Trophoblast cell (in vitro differentiated cells and primary cell): ENCODE results near the gene TMEM45A.
"Not testable (repeated sequence)": the region's sequence is repeated elsewhere in the genome, so short reads cannot be mapped to it uniquely, and the experiment has no call there.

Experiments
- DNase-seq, 2 donors: peaks; one replicate each; pipeline ENCODE4 v3.0.0-alpha.2; 2016
- H2AFZ ChIP-seq: 2 replicates; pipeline ENCODE4 v1.6.1; 2013; ENCODE audit warnings: low read length, moderate library complexity, mild to moderate bottlenecking; ENCODE audit not compliant: insufficient read depth, poor library complexity
- H2AK5ac ChIP-seq: 2 replicates; pipeline ENCODE4 v1.6.1; 2013; ENCODE audit warnings: mild to moderate bottlenecking, low read length
- H2BK120ac ChIP-seq: 2 replicates; pipeline ENCODE4 v1.6.1; 2013; ENCODE audit warnings: low read length, mild to moderate bottlenecking, moderate library complexity; ENCODE audit not compliant: insufficient read depth, poor library complexity
- H2BK12ac ChIP-seq: 2 replicates; pipeline ENCODE4 v1.6.1; 2013; ENCODE audit warnings: mild to moderate bottlenecking, low read length, moderate library complexity
- H2BK5ac ChIP-seq: 2 replicates; pipeline ENCODE4 v1.6.1; 2013; ENCODE audit warnings: low read length, low read depth, moderate library complexity, mild to moderate bottlenecking; ENCODE audit not compliant: poor library complexity
- H3K14ac ChIP-seq: 2 replicates; pipeline ENCODE4 v1.6.1; 2013; ENCODE audit warnings: mild to moderate bottlenecking, low read length
- H3K18ac ChIP-seq: 2 replicates; pipeline ENCODE4 v1.6.1; 2013; ENCODE audit warnings: mild to moderate bottlenecking, low read length
- H3K23ac ChIP-seq: 2 replicates; pipeline ENCODE4 v1.6.1; 2013; ENCODE audit warnings: low read length
- H3K27ac ChIP-seq: 2 replicates; pipeline ENCODE4 v1.5.1; 2013; ENCODE audit warnings: low read depth, mild to moderate bottlenecking, inconsistent platforms, low read length, moderate library complexity
- H3K27me3 ChIP-seq: 2 replicates; pipeline ENCODE4 v1.6.1; 2013; ENCODE audit warnings: inconsistent platforms, mild to moderate bottlenecking, low read length, moderate library complexity; ENCODE audit not compliant: insufficient read depth
- H3K36me3 ChIP-seq, 2 experiments: 1 replicate in 1 of 2; 2 replicates in 1 of 2; pipeline ENCODE4 v1.6.1; 2013; ENCODE audit warnings: low read length in 2 of 2, mild to moderate bottlenecking in 2 of 2, moderate library complexity in 1 of 2; ENCODE audit not compliant: insufficient read depth in 2 of 2, control insufficient read depth in 1 of 2
- H3K4ac ChIP-seq: 2 replicates; pipeline ENCODE4 v1.6.1; 2013; ENCODE audit warnings: low read depth, mild to moderate bottlenecking, low read length, moderate library complexity
- H3K4me1 ChIP-seq, 2 experiments: 1 replicate in 1 of 2; 2 replicates in 1 of 2; pipeline ENCODE4 v1.6.1; 2013; ENCODE audit warnings: low read length in 2 of 2, mild to moderate bottlenecking in 2 of 2, moderate library complexity in 1 of 2; ENCODE audit not compliant: insufficient read depth in 2 of 2, control insufficient read depth in 1 of 2
- H3K4me2 ChIP-seq: 2 replicates; pipeline ENCODE4 v1.6.1; 2013; ENCODE audit warnings: inconsistent platforms, mild to moderate bottlenecking, low read length, moderate library complexity
- H3K4me3 ChIP-seq: 2 replicates; pipeline ENCODE4 v1.5.1; 2013; ENCODE audit warnings: mild to moderate bottlenecking, low read depth, low read length, inconsistent platforms
- H3K79me1 ChIP-seq: one replicate; pipeline ENCODE4 v1.6.1; 2013; ENCODE audit warnings: low read length
- H3K79me2 ChIP-seq: 2 replicates; pipeline ENCODE4 v1.6.1; 2013; ENCODE audit warnings: low read length, mild to moderate bottlenecking; ENCODE audit not compliant: control insufficient read depth, insufficient read depth, poor library complexity
- H3K9ac ChIP-seq: 2 replicates; pipeline ENCODE4 v1.6.1; 2013; ENCODE audit warnings: mild to moderate bottlenecking, low read length
- H3K9me3 ChIP-seq: 2 replicates; pipeline ENCODE4 v1.6.1; 2013; ENCODE audit warnings: low read depth, mild to moderate bottlenecking, control low read depth, inconsistent platforms, low read length; ENCODE audit not compliant: insufficient read depth
- H4K12ac ChIP-seq: 2 replicates; pipeline ENCODE4 v1.6.1; 2013; ENCODE audit warnings: low read depth, mild to moderate bottlenecking, low read length, moderate library complexity
- H4K8ac ChIP-seq: 2 replicates; pipeline ENCODE4 v1.6.1; 2013; ENCODE audit warnings: low read depth, mild to moderate bottlenecking, low read length, moderate library complexity
- H4K91ac ChIP-seq: one replicate; pipeline ENCODE4 v1.6.1; 2013; ENCODE audit warnings: low read depth, mild to moderate bottlenecking, low read length, moderate library complexity
- WGBS: extraction: QIAGEN DNeasy Blood & Tissue Kit; methylation state at CpG from one replicate; pipeline ENCODE4 v1.1.7; 2013; ENCODE audit warnings: missing lambda C conversion rate; ENCODE audit not compliant: insufficient read length, insufficient coverage; ENCODE audit errors: extremely low coverage; 5-methylcytosine and 5-hydroxymethylcytosine counted together

Gene TMEM45A

GRCh38 chr3:100506355-100506754 lies 13.9 kb downstream of the TMEM45A start:
- Histone ChIP-seq H2BK5ac (no peak overlapping the region), H3K9me3 (no peaks in the 10 kb centered on the region), H3K4me1 (no peaks in the 10 kb centered on the region), H3K4ac (no peak overlapping the region), H4K91ac (no peak overlapping the region), H4K8ac (no peak overlapping the region), H2AK5ac (no peak overlapping the region), H3K23ac (no peak overlapping the region), H4K12ac (no peak overlapping the region), H3K79me2 (no peaks in the 10 kb centered on the region), H3K9ac (no peak overlapping the region), H2AFZ (no peak overlapping the region), H3K4me2 (no peak overlapping the region), H3K79me1 (no peaks in the 10 kb centered on the region), H3K27ac (no peak overlapping the region), H3K4me3 (no peak overlapping the region), H3K27me3 (no peaks in the 10 kb centered on the region), H3K18ac (no peak overlapping the region), H2BK120ac (no peak overlapping the region), H3K14ac (no peak overlapping the region), H3K36me3 (no peaks in the 10 kb centered on the region), H2BK12ac (no peak overlapping the region)
- no peak for DNase-seq
- no CpG with 5 or more reads among the region's 2 CpGs for WGBS

- DNase-seq, H3K36me3 ChIP-seq, H4K12ac ChIP-seq, H3K27ac ChIP-seq, H2BK5ac ChIP-seq, H3K23ac ChIP-seq, H3K27me3 ChIP-seq, H3K9ac ChIP-seq, H3K4me3 ChIP-seq, H3K14ac ChIP-seq, H3K79me1 ChIP-seq, H4K8ac ChIP-seq, H2BK120ac ChIP-seq, H2AFZ ChIP-seq, H2AK5ac ChIP-seq, H3K4ac ChIP-seq, H4K91ac ChIP-seq, H3K18ac ChIP-seq, H2BK12ac ChIP-seq, H3K4me2 ChIP-seq, H3K79me2 ChIP-seq, H3K4me1 ChIP-seq, H3K9me3 ChIP-seq: not testable (repeated sequence)
- WGBS = no CpG with 5 or more reads among the region's 15 CpGs
These were observed 17.4 kb downstream of the TMEM45A start for GRCh38 chr3:100509818-100510217.

GRCh38 chr3:100516232-100516631 lies 23.8 kb downstream of the TMEM45A start:
- Histone ChIP-seq H3K4me3 (no peak overlapping the region), H3K27me3 (no peaks in the 10 kb centered on the region), H2BK120ac (no peak overlapping the region), H3K9me3 (no peaks in the 10 kb centered on the region), H3K4me1 (no peaks in the 10 kb centered on the region), H3K79me1 (no peaks in the 10 kb centered on the region), H3K4ac (no peak overlapping the region), H3K27ac (no peak overlapping the region), H2BK12ac (no peak overlapping the region), H3K36me3 (peaks cover 0 to 3% of the 10 kb centered on the region in 2 experiments), H2AK5ac (no peak overlapping the region), H4K91ac (no peak overlapping the region), H2AFZ (no peak overlapping the region), H3K23ac (no peak overlapping the region), H3K9ac (no peak overlapping the region), H4K12ac (no peak overlapping the region), H2BK5ac (no peak overlapping the region), H3K79me2 (no peaks in the 10 kb centered on the region), H4K8ac (no peak overlapping the region), H3K14ac (no peak overlapping the region), H3K18ac (no peak overlapping the region), H3K4me2 (no peak overlapping the region)
- no peak for DNase-seq
- no CpG with 5 or more reads among the region's 2 CpGs for WGBS

DNA sequence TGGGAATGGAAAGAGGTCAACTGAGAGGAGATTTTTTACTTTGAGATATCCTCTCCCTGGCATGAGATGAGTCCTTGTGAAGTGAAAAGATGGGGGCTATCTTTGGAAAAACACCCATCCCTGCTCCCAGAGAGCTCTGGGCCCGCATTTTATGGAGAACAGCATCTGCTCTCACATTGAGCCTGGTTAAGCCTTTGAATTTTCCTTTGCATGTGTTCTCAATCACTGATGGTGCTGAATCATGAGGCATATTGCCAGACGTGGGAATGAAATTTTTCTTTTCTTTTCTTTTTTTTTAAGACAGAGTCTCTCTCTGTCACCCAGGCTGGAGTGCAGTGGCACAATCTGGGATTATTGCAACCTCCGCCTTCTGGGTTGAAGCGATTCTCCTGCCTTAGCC lies 24.4 kb downstream of the TMEM45A start:
- no peak for DNase-seq
- WGBS = no CpG with 5 or more reads among the region's 4 CpGs

More for the DNA sequence above, 24.4 kb downstream of the TMEM45A start:
- Histone ChIP-seq H3K9ac (no peak overlapping the region), H2AK5ac (no peak overlapping the region), H3K4ac (no peak overlapping the region), H3K79me2 (no peaks in the 10 kb centered on the region), H3K14ac (no peak overlapping the region), H3K18ac (no peak overlapping the region), H2BK120ac (no peak overlapping the region), H3K27me3 (no peaks in the 10 kb centered on the region), H3K9me3 (no peaks in the 10 kb centered on the region), H2AFZ (no peak overlapping the region), H2BK12ac (no peak overlapping the region), H3K79me1 (no peaks in the 10 kb centered on the region), H3K27ac (no peak overlapping the region), H3K23ac (no peak overlapping the region), H3K4me2 (no peak overlapping the region), H3K4me3 (no peak overlapping the region), H4K91ac (no peak overlapping the region), H3K4me1 (no peaks in the 10 kb centered on the region), H4K8ac (no peak overlapping the region), H3K36me3 (peaks cover 0 to 3% of the 10 kb centered on the region in 2 experiments), H2BK5ac (no peak overlapping the region), H4K12ac (no peak overlapping the region)
